Tibial nerve (tissue), 4 donors: ENCODE results near the gene GALNT10. TPM values are rescaled to one million over a fixed set of nuclear protein-coding genes. Genes with fewer than 3 reads are reported as not detected.
A peak's percentile ranks its signal among the peaks of the same experiment; 100 is the strongest.

Source experiments
- DNase-seq, 2 donors: peaks; one replicate each; pipeline ENCODE4 v3.0.0-alpha.2; 2019; ENCODE audit warnings: low spot score in 2 of 2
- H3K27ac ChIP-seq, 4 donors: fragments of 200-600 bp; sonication (generic) in 3 of 4; one replicate each; pipeline ENCODE4 v1.5.1; 2017 to 2019; ENCODE audit warnings: mild to moderate bottlenecking in 1 of 4
- H3K27me3 ChIP-seq, 2 donors: fragments of 200-600 bp; sonication (generic) in 1 of 2; one replicate each; pipeline versions ENCODE4 v1.5.1 to v1.6.0; 2017 to 2019
- H3K36me3 ChIP-seq, 3 donors: fragments of 200-600 bp; sonication (generic); one replicate each; pipeline ENCODE4 v1.5.1; 2018 to 2019
- H3K4me1 ChIP-seq, 4 donors: fragments of 200-600 bp; sonication (generic) in 3 of 4; one replicate each; pipeline ENCODE4 v1.5.1; 2017 to 2019
- H3K4me3 ChIP-seq, 4 donors: fragments of 200-600 bp; sonication (generic) in 3 of 4; one replicate each; pipeline ENCODE4 v1.5.1; 2017 to 2019; ENCODE audit warnings: mild to moderate bottlenecking in 1 of 4, moderate library complexity in 1 of 4
- H3K9me3 ChIP-seq, 4 donors: fragments of 200-600 bp; sonication (generic) in 3 of 4; one replicate each; pipeline ENCODE4 v1.5.1; 2017 to 2019
- EP300 ChIP-seq, 2 donors: sonication (generic); formaldehyde crosslinking; IDR thresholded peaks; one replicate each; pipeline ENCODE4 v1.6.1; 2017; ENCODE audit warnings: antibody characterized with exemption in 2 of 2, mild to moderate bottlenecking in 1 of 2
- POLR2A ChIP-seq, 2 donors: fragments of 450-650 bp; IDR thresholded peaks; one replicate each; pipeline ENCODE4 v1.6.1; 2017; ENCODE audit warnings: antibody characterized with exemption in 2 of 2, mild to moderate bottlenecking in 2 of 2, moderate library complexity in 2 of 2
- WGBS, 2 donors: methylation state at CpG; one replicate each; pipeline ENCODE4 v1.1.5; 2018; 5-methylcytosine and 5-hydroxymethylcytosine counted together
- total RNA-seq, 4 donors: library from RNA; depleted of rRNA; stranded (reverse); fragments of >200 nt; gene quantifications; one replicate each; pipeline ENCODE4 v1.1.0, GENCODE V29; 2016
- TF ChIP-seq, protein P1 (sequence below), 5 experiments: fragments of 200-600 bp in 3 of 5; fragments of 450-650 bp in 2 of 5; sonication (generic) in 3 of 5; IDR thresholded peaks; one replicate each; pipeline ENCODE4 v1.5.1; 2016 to 2019; ENCODE audit warnings: antibody characterized with exemption in 5 of 5, mild to moderate bottlenecking in 3 of 5, moderate library complexity in 2 of 5

The GALNT10 gene
- total RNA-seq, 4 donors from 2014 or later, result 24.1 to 41.2 (median 26.7) TPM

GRCh38 chr5:154445422-154446194, 255.1 kb downstream of the GALNT10 start, which contains the start of gene SAP30L:
TSS of gene SAP30L (plus strand) at chr5:154445997. CDS start at chr5:154446605, 608 bp downstream.
- H3K4me1 ChIP-seq, result peaks cover 0 to 46% (median 20%) of the 10 kb centered on the region in 4 donors
- WGBS, 2 donors, result 0 to 1% methylated on average over 31 to 53 of the region's 70 CpGs

DNA sequence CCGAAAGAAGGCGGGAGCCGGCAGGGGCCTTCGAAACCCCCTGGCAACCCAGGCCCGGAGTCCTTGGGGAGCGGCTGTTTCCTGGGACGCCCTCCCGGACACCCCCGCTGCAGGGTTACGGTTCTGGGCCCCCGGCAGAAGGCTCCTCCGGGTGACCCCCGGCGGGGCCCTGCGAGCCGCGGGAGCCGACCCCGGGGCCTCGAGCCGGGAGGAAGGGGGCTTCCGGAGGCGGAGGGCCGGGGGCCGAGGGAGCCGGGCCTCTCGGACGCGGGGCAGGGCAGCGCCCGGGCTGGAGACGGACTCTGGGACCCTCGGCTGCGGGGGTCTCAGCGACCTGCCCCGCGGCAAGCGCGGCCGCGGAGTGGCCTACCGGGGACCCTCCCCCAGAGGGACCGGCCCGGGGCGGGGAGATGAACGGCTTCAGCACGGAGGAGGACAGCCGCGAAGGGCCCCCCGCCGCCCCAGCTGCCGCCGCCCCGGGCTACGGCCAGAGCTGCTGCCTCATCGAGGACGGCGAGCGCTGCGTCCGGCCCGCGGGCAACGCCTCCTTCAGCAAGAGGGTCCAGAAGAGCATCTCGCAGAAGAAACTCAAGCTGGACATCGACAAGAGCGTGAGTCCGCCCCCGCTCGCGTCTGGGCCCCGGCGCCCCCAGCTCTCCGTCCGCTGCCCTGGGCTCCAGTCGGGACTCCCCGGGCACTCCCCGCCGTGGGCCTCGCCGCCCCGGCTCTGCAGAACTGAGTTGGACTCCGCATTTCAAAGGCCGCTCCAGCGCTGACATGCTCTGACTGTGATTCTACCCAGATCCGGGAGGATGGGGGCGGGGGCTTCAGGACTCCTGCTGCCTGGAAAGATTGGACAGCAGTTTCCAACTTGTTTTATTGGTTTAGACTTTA, 255.9 kb downstream of the GALNT10 start:
- no peaks in the 10 kb centered on the region for H3K9me3 ChIP-seq
- DNase-seq, result peak; percentile 19 to 47
- H3K4me1 ChIP-seq, result peaks cover 0 to 46% (median 20%) of the 10 kb centered on the region in 4 donors
- peaks cover 0 to 34% (median 6%) of the 10 kb centered on the region in 3 donors for H3K36me3 ChIP-seq
- H3K27me3 ChIP-seq, result no peaks in the 10 kb centered on the region
- peak overlapping the region; percentile 75 to 92 (median 80) for H3K4me3 ChIP-seq
- WGBS, 2 donors, result 0 to 1% methylated on average over 11 to 39 of the region's 87 CpGs
- no peak for TF ChIP-seq EP300 (IDR thresholded peaks at IDR 0.05)
- no peak for TF ChIP-seq POLR2A (IDR thresholded peaks at IDR 0.05)
- TF ChIP-seq, protein P1, sequence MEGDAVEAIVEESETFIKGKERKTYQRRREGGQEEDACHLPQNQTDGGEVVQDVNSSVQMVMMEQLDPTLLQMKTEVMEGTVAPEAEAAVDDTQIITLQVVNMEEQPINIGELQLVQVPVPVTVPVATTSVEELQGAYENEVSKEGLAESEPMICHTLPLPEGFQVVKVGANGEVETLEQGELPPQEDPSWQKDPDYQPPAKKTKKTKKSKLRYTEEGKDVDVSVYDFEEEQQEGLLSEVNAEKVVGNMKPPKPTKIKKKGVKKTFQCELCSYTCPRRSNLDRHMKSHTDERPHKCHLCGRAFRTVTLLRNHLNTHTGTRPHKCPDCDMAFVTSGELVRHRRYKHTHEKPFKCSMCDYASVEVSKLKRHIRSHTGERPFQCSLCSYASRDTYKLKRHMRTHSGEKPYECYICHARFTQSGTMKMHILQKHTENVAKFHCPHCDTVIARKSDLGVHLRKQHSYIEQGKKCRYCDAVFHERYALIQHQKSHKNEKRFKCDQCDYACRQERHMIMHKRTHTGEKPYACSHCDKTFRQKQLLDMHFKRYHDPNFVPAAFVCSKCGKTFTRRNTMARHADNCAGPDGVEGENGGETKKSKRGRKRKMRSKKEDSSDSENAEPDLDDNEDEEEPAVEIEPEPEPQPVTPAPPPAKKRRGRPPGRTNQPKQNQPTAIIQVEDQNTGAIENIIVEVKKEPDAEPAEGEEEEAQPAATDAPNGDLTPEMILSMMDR (IDR thresholded peaks at IDR 0.05), result no peak
- peak overlapping the region; percentile 56 to 92 (median 86) for H3K27ac ChIP-seq

More at GRCh38 chr5:154445422-154446194, 255.1 kb downstream of the GALNT10 start, which contains the start of gene SAP30L:
- Histone ChIP-seq H3K27ac (peak within 1 kb of the TSS; percentile 56 to 93 (median 86)), H3K4me3 (peak within 1 kb of the TSS; percentile 75 to 92 (median 80)), H3K36me3 (peaks cover 0 to 34% (median 6%) of the 10 kb centered on the region in 3 donors), H3K9me3 (no peaks in the 10 kb centered on the region), H3K27me3 (no peaks in the 10 kb centered on the region)
- TF ChIP-seq, protein P1 (IDR thresholded peaks at IDR 0.05), result no peak
- TF ChIP-seq POLR2A (IDR thresholded peaks at IDR 0.05) (peak; percentile 32 to 76), EP300 (IDR thresholded peaks at IDR 0.05) (peak in 1 of 2 donors; percentile 88)
- DNase-seq, result peak; percentile 94 to 95

DNA sequence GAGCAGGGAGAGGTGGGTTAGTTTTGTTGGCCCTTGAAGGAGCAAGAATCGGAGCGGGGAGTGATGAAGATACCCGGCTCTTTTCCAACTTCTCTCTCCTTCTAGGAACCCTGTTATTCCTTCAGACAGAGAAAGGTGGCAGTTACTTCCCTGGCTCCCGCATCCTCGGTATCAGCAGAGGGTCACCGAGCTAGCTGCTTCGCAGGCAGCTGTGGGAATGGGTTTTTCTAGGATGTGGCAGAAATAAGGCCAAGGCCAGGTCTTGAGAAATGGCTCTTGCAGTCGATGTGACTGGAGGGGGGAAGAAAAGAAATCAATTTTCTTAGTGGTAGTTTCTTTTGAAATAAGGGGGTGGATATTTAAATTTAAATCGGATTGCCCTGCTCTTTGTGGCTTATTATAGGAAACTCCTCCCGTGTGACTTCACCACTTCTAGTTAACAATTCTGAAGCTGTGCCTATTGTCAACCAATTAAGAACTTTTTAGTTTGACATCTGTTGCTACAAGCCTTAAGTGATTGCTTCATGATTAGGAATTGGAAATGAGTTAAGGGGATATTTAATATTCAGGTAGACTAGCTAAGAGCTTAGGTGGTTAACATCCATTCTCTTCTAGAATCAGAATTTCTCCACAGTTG, 256.7 kb downstream of the GALNT10 start:
- no peaks in the 10 kb centered on the region for H3K9me3 ChIP-seq
- no peak for TF ChIP-seq EP300 (IDR thresholded peaks at IDR 0.05)
- TF ChIP-seq POLR2A (IDR thresholded peaks at IDR 0.05), result no peak
- TF ChIP-seq, protein P1 (IDR thresholded peaks at IDR 0.05), result no peak
- no peak for DNase-seq
- WGBS, 2 donors, result 2 to 5% methylated on average over 10 of the region's 10 CpGs
- H3K27me3 ChIP-seq, result no peaks in the 10 kb centered on the region
- peak overlapping the region in 2 of 4 donors; percentile 80 to 91 for H3K27ac ChIP-seq
- H3K4me3 ChIP-seq, result peak overlapping the region; percentile 75 to 92 (median 80)
- peaks cover 0 to 34% (median 5%) of the 10 kb centered on the region in 3 donors for H3K36me3 ChIP-seq
- peaks cover 0 to 46% (median 20%) of the 10 kb centered on the region in 4 donors for H3K4me1 ChIP-seq

DNA sequence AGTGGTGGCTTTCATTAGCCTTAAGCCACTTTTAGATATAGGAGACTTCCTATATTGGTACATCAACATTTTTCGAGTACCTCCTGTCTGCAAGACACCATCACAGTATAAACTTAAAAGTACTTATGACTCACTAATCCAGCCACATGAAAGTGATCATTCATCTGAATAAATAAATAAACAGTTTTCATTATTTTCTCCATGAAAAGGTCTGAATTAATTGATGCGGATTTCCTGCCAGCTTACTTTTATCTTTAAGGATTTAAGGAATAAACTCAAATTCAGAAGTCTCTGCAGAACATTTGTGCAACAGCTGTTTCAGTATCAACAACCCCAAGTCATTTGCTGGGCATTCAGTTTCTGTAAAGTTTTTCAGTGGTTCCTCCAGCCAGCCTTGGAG, 259.3 kb downstream of the GALNT10 start:
- Histone ChIP-seq H3K36me3 (peaks cover 0 to 50% (median 0%) of the 10 kb centered on the region in 3 donors), H3K4me3 (no peak overlapping the region), H3K27me3 (no peaks in the 10 kb centered on the region), H3K9me3 (no peaks in the 10 kb centered on the region), H3K27ac (no peak overlapping the region), H3K4me1 (peaks cover 0 to 37% (median 16%) of the 10 kb centered on the region in 4 donors)
- DNase-seq, result no peak
- no peak for TF ChIP-seq EP300 (IDR thresholded peaks at IDR 0.05)
- TF ChIP-seq, protein P1 (IDR thresholded peaks at IDR 0.05), result no peak
- TF ChIP-seq POLR2A (IDR thresholded peaks at IDR 0.05), result no peak
- WGBS, 2 donors, result 85 to 87% methylated on average over 2 of the region's 2 CpGs
